Fibroblast of upper back skin (primary cell): ENCODE results near the gene TMEM59L.
"Not testable (repeated sequence)": the region's sequence is repeated elsewhere in the genome, so short reads cannot be mapped to it uniquely, and the experiment has no call there.

Experiments used
- DNase-seq: peaks from one replicate; pipeline ENCODE4 v3.0.0-alpha.2; 2013

Gene TMEM59L

GRCh38 chr19:18612772-18613588, at the start of gene TMEM59L:
Gene TMEM59L (plus strand): TSS chr19:18612870. CDS start chr19:18612959, 89 bp downstream.
- no peak for DNase-seq

- DNase-seq, result no peak
Observed at GRCh38 chr19:18566953-18567352, 45.7 kb upstream of the TMEM59L start.

GRCh38 chr19:18568367-18568766, 44.3 kb upstream of the TMEM59L start:
- no peak for DNase-seq

GRCh38 chr19:18571564-18572344, 40.9 kb upstream of the TMEM59L start, which contains the start of gene UBA52:
Gene UBA52 (plus strand): TSS chr19:18571857. CDS start chr19:18573301, 1,444 bp downstream.
- peak; percentile 96 for DNase-seq

- no peak for DNase-seq
Observed at GRCh38 chr19:18574691-18575291, 37.9 kb upstream of the TMEM59L start.

GRCh38 chr19:18576383-18576782, 36.3 kb upstream of the TMEM59L start:
- DNase-seq, result no peak

GRCh38 chr19:18577365-18577914, 35.2 kb upstream of the TMEM59L start:
- DNase-seq, result no peak

- DNase-seq, result no peak
Observed at GRCh38 chr19:18580311-18580710, 32.4 kb upstream of the TMEM59L start.

GRCh38 chr19:18586306-18586705, 26.4 kb upstream of the TMEM59L start:
- DNase-seq, result no peak

GRCh38 chr19:18587561-18587960, 25.1 kb upstream of the TMEM59L start:
- DNase-seq, result no peak

GRCh38 chr19:18587962-18588610, 24.6 kb upstream of the TMEM59L start:
- DNase-seq, result no peak

- DNase-seq, result peak; percentile 72
Observed at GRCh38 chr19:18588611-18589379, 23.9 kb upstream of the TMEM59L start, which contains the start of gene REX1BD. Gene REX1BD (plus strand): TSS chr19:18588798. CDS start chr19:18588802, 4 bp downstream.

- peak; percentile 68 for DNase-seq
Observed at GRCh38 chr19:18589380-18590272, 23.0 kb upstream of the TMEM59L start.

- peak; percentile 85 for DNase-seq
Observed at GRCh38 chr19:18590273-18591272, 22.1 kb upstream of the TMEM59L start.

GRCh38 chr19:18591735-18592385, 20.8 kb upstream of the TMEM59L start:
- peak; percentile 79 for DNase-seq

- DNase-seq, result not testable (repeated sequence)
Observed at GRCh38 chr19:18592732-18593131, 19.9 kb upstream of the TMEM59L start.

- no peak for DNase-seq
Observed at GRCh38 chr19:18593367-18594095, 19.1 kb upstream of the TMEM59L start.
